NCI-H1092 treated with DMSO at 0.1 percent for 48 hours (cell line): Measurements from ENCODE around the gene UTP4.
"Not testable (repeated sequence)": the region's sequence is repeated elsewhere in the genome, so short reads cannot be mapped to it uniquely, and the experiment has no call there.

ENCODE experiments used
- DNase-seq: peaks from one replicate; lab custom pipeline; 2025; lab: John Stamatoyannopoulos, UW

UTP4 gene

DNA sequence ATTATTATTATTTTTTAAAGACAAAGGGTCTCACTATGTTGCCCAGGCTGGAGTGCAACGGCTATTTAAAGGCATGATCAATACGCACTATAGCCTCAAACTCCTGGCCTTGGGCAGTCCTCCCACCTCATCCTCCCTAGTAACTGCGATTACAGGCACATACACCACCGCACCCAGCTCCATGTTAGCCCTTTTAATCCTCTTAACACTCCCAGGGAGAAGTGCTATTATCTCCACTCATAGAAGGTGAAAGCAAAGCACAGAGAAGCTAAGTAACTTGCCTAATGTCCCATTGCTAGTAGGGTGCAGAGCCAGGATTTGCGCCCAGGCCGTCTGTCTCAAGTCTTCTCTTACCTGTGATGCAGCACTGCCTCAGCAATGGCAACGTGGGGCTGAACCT is 22.0 kb upstream of the UTP4 start:
- no peak for DNase-seq

DNA sequence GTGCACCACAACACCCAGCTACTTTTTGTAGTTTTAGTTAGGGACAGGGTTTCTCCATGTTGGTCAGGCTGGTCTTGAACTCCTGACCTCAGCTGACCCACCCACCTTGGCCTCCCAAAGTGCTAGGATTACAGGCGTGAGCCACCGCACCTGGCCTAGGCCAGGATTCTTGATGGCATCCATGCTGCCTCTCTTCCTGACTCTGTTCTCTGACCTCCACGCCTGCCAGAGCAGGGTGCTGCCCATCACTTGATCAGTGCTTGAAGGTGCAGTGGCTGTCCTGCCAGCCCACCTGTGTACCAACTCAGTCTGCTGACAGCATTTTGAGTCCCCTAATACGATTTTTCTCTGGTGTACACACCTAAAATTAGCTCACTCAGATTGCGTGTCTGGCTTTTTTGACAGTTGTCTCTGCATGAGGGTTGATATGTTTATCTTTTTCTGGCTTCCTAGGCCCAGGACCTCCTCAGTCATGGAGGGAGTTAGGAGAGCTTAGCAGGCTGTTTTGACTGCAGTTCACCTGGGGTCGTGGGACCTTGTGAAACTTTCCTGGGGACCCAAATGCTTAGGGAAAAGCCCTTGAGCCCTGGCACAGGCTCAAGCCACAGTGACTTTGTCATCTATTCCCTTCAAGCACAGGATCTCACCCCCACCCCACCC is 21.1 kb upstream of the UTP4 start:
- no peak for DNase-seq

DNA sequence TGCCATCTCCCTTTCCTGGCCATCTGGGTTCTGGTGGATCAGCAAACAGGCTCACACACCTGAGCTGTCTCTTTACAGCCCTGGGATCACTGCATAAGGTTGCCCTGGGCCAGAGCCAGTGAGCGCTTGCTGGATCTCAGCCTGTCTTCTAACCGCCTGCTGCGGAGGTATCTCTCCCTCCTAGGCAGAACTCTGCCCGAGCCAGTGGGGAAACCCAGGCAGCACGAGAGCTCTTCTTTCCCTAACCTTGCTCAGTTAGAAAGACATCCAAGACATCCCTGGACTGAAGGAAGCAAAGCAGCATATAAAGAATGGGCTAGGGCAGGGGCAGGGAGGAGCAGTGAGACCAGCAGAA is 20.6 kb upstream of the UTP4 start:
- DNase-seq = no peak

DNA sequence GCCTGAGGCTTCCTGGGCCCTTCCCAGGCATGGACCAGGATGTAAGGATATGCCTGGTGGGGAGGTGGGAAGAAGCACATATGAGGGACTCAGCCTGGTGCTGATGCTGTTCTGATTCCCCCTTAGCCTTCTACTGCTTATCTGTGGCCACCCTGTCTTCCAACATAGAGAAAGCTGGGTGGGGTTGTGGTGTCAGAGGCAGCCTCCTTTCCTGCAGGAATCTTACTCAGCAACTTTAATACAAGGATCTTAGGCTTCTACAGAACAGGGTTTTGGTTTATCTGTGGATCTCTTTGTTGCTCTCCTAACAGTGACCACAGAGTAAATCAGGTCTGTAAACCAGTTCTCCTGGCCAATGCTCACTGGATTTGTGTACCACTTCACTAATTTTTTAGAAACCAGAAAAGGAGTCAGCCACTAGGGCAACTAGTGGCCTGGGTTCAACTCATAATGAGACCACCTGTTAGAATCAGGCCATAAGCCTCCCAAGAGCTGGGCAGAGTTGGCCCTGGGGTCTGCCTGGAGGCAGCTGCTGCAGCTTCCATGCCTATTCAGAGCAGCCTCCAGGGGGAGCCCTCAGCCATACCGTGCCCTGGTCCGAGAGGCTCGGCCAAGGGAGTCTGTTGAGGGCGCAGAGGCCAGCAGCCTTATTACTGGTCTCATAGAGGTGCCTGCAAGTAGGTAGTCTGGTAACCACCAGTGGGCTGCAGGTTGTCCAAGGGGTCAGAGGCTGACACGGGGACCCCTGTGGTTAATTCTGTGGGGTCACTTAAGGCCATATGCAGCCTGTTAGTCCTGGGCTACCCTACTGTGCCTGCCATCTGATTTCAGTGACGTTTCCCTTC is 19.9 kb upstream of the UTP4 start:
- no peak for DNase-seq

DNA sequence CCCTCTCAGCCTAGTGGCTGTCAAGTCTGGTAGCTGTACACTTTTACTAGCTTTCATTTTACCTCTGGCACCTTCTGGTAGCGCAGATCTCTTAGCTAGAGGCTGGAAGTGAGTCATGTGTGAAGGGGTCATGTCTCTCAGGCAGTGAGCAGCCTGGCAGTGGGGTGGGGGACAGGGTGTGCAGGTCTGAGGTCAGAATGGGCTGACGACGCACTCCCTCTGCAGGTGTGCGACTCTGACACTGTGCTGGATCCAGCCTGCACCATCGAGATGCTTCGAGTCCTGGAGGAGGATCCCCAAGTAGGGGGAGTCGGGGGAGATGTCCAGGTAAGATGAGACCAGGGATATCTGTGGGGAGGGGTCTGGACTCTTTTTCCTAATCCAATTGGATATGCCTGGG is 19.2 kb upstream of the UTP4 start:
- no peak for DNase-seq

DNA sequence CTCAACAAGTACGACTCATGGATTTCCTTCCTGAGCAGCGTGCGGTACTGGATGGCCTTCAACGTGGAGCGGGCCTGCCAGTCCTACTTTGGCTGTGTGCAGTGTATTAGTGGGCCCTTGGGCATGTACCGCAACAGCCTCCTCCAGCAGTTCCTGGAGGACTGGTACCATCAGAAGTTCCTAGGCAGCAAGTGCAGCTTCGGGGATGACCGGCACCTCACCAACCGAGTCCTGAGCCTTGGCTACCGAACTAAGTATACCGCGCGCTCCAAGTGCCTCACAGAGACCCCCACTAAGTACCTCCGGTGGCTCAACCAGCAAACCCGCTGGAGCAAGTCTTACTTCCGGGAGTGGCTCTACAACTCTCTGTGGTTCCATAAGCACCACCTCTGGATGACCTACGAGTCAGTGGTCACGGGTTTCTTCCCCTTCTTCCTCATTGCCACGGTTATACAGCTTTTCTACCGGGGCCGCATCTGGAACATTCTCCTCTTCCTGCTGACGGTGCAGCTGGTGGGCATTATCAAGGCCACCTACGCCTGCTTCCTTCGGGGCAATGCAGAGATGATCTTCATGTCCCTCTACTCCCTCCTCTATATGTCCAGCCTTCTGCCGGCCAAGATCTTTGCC is 18.0 kb upstream of the UTP4 start:
- DNase-seq = no peak

DNA sequence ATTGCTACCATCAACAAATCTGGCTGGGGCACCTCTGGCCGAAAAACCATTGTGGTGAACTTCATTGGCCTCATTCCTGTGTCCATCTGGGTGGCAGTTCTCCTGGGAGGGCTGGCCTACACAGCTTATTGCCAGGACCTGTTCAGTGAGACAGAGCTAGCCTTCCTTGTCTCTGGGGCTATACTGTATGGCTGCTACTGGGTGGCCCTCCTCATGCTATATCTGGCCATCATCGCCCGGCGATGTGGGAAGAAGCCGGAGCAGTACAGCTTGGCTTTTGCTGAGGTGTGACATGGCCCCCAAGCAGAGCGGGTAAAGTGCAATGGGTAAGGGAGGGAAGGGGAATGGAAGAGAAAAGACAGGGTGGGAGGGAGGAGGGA is 17.5 kb upstream of the UTP4 start:
- DNase-seq = no peak

DNA sequence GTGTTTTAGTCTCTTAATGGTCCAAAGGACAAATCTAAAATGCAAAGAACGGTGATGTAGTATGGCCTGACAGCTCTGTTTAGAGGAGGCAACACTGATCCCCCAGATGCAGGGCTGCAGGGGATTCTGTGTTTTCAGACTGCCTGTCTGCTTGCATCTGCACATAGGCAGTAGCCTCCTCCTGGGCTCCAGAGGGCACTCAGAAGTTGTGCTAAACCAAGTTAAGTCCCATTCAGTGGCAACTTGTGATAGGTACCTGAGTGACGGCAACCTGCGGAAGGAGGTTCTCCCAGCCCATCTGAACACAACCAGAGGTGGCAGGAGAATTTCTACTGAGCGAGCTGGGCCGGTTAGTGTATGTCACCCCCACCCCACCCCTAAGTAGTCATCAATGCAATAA is 17.1 kb upstream of the UTP4 start:
- DNase-seq = no peak

DNA sequence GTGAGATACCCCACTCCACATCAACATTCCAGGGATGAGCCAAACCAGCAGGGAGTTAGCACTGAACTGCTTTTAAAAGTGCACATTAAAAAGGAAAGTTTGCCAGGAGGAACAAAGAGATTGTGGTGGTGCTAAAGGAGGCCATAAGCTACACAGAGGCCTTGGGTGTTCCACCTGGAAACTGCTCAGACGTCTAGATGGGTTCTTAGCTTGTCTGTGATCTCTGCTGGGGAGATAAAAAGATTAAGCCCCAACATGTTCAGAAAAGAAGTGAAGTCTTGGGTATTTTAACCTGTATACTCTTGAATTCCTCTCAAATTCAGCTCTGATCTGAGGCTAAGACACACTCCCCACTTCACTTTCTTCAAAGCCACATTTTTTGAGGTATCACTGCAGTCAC is 16.6 kb upstream of the UTP4 start:
- DNase-seq = no peak

DNA sequence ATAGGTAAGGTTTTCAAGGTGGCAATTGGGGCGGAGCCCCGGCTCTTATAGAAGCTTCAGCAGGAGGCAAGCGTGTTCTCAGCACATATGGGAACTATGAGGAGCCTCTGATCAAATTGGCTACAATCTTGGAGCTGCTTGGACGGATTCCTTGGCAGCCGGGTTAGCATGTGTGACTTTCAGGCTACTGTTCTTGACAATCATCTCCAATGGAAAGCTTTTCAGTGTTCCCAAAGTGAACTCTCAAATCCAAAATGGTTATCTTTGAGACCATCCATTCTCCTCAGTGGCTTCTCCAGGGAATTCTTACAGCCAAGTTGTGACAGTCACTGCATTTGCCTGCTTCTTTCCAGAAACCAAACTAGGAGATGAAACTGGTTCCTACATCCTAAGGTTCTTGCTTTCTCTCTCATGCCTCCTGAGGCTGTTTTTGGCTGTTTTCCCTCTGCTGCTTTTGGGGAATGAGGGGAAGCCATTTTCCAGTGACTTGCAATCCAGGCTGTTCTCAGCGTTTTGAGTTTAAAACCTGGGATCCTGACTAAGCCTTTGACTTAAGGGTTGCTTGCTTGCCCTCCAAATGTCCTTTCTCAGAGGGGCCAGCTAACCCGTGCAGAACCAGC is 16.1 kb upstream of the UTP4 start:
- no peak for DNase-seq

DNA sequence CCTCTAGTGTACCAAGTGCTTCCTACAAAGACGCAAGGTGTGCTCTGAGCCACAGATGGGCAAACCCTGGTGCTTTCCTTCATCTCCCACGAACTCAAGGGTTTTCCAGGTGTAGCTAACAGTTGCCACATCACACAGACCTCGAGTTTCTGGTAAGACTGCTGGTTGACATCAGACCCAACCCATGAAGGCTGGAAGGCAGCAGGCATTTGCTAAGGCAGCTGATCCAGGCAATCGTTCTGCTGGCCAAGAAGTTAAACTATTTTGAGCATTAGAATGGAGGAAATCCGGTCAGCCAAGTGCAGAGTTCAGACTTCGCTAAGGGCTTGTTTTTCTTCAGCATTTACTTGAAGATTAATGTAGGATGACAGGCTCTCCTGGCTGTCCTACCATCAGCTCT is 15.5 kb upstream of the UTP4 start:
- DNase-seq = no peak

DNA sequence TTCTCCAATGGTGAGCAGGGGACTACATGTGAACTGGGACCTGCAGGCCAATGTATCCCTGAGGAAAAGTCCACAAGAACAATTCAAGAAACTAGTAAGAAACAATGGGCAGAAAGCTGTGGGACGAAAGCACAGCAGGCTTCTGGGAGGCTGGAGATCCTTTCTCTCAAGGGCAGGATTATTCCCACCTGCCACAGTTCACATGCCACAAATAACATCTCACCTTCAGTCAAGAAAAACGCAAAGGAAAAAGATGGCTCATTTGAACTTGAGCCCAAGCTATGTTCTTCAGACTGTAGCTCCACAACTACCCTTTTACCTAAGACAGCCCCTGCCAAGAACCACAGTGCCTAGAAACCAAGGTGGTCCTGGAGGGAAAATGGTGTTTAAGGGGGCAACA is 14.0 kb upstream of the UTP4 start:
- DNase-seq = no peak

DNA sequence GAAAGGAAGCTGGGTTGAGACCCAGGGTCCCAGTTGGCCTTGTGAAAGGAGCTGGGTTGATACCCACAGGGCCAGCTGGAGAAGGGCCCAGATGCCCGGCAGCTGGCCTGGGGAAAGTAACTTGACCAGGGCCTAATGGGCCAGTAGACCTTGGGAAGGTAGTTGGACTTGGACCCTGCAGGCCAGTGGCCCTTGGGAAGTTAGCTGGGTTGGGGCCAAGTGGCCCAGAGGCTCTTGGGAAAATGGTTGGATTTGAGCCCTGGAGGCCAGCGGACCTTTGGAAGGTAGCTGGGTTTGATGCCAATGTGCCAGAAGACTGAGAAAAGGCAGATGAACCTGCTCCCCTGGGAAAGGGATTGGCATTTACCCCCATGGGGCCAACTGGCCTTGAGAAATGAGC is 13.5 kb upstream of the UTP4 start:
- DNase-seq = no peak

DNA sequence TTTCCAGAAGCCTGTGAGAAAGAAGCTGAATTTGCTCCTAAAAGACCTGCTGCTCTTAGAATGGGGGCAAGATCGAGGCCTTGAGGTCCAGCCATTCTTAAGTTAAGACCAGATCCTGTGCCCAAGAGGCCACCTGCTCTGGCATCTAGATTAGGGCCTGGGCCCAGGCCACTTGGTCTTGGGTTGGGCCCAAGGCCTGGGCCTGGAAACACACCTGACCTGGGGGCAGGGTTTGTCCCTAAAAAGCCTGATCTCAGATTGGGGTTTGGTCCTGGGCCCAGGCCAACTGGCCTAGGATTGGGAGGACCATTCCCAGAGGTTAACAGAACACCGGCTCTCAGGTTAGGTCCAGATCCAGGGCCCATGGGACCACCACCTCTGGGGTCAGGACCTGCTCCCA is 12.9 kb upstream of the UTP4 start:
- DNase-seq = no peak

DNA sequence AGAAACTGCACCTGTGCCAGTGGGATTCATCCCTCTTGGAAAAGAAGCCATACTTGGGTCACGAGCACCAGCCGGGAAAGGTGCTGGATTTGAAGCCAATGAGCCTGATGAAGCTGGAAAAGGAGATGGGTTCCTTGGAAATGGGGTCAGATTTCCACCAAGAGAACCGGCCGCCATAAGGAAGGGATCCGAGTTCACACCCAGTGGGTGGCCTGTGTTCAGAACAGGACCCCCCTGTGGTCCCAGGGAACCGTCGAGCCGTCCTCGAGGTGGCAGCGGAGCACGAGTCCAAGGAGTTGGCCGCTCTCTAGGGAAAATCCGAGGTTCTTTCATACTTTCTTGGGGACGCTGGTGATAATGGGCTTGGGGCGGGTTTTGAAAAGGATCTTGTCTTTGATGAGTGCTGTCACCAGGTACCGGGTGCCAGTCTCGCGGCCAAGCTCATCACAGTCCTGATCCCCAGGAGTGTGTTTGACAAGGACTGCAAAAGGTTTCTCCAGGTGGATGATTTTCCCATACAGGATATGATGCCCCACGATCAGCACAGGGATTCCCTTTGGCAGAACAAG is 12.3 kb upstream of the UTP4 start:
- no peak for DNase-seq

DNA sequence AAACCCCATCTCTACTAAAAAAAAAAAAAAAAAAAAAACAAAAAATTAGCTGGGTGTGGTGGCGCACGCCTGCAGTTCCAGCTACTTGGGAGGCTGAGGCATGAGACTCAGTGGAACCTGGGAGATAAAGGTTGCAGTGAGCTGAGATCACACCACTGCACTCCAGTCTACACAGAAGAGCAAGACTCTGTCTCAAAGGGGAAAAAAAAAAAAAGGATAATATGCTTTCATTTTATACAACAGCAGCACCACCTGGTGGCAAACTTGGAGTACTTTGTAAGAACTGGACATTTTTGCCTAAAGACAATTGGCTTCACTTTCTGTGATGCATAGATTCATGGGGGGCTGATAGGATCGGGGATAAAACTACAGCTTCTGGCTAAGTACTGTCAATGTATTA is 8.5 kb upstream of the UTP4 start:
- peak; percentile 60 for DNase-seq

DNA sequence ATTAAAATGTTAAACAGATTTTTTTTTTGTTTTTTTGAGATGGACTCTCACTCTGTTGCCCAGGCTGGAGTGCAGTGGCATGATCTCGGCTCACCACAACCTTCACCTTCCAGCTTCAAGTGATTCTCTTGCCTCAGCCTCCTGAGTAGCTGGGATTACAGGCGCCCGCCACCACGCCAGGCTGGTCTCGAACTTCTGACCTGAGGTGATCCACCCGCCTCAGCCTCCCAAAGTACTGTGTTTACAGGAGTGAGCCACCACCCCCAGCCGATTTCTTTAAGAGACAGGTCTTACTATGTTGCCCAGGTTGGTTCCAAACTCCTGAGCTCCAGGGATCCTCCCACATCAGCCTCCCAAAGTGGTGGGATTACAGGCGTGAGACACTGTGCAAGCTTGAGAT is 8.0 kb upstream of the UTP4 start:
- DNase-seq = not testable (repeated sequence)

DNA sequence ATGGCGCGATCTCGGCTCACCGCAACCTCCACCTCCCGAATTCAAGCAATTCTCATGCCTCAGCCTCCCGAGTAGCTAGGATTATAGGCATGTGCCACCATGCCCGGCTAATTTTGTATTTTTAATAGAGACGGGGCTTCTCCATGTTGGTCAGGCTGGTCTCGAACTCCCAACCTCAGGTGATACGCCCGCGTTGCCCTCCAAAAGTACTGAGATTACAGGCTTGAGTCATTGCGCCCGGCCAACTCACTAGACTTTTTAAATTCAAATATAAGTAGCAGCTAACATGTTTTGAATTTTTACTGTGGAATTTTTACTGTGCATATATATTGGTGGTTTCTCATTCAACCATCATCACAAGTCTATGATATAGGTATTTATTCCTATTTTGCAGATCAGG is 7.5 kb upstream of the UTP4 start:
- DNase-seq = not testable (repeated sequence)

DNA sequence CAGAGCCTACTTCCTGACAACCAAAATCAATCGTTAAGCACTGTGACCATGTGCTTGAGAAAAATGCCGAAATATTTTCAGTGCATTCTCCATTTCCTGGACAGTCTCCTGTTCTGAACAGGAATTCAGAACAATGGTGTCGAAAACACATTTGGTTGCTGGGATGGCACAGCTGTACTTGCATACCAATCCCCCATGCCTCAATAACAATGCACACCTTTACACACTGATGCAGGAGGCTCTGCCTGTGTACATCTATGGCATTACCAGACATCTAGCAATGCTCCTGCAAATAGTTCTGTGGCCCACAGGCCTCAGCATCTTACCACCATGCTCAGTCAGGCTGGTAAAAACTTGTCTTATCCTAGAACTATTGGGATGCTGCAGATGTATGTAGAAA is 6.2 kb upstream of the UTP4 start:
- DNase-seq = no peak

DNA sequence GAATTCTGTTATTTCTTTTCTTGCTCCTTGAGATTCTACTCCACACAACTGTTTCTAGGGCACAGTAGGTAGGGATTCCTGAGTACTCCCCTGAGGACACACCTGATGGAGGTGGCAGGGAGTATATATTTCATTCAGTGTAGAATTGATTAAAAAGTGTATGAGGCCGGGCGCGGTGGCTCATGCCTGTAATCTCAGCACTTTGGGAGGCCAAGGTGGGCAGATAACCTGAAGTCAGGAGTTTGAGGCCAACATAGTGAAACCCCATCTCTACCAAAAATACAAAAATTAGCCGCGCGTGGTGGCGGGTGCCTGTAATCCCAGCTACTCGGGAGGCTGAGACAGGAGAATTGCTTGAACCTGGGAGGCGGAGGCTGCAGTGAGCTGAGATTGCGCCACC is 5.6 kb upstream of the UTP4 start:
- not testable (repeated sequence) for DNase-seq

DNA sequence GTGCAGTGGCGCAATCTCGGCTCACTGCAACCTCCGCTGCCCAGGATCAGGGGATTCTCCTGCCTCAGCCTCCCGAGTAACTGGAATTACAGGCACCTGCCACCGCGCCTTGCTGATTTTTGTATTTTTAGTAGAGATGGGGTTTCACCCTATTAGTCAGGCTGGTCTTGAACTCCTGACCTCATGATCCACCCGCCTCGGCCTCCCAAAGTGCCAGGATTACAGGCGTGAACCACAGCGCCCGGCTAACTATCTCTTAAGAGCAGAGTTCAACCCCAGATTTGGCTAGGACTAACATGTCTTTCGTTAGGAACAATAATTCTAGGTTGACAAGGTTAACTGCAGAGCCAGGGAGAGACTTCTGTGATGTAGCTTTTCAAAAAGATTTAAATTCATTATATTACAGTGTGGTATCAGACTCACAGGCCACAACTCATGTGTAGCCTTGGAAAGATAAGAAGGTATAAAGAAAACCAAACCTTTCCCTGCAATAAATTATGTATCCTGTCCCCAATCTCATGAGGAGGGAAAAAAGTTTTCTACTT is 4.4 kb upstream of the UTP4 start:
- DNase-seq = no peak

DNA sequence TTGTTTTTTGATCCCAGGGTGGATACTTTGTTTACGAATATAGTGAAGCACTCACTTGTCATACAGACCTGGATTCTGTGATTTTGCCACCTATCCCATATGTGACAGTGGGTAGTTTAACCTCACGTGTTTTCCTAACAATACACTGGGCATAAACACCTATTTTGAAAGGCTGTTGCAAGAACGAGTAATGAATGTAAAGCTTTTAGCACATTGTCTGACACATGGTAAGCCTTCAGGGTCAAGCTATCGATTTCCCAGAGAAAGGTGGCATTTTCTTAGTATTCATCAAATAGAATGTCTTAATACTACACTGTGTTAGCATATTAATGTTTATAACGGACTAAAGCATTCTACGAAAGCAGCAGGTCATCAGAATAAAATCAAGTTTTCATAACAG is 2.0 kb upstream of the UTP4 start:
- no peak for DNase-seq
